Measurements from ENCODE around the gene RIPOR1.
"Not testable (repeated sequence)": the region's sequence is repeated elsewhere in the genome, so short reads cannot be mapped to it uniquely, and the experiment has no call there.

The RIPOR1 gene

GRCh38 chr16:67517661-67518423 lies 10.8 kb upstream of the RIPOR1 start:
- DNase-seq (ENCODE audit: low read depth, low spot score) = no peak

- DNase-seq (ENCODE audit: low read depth, low spot score) = no peak
Observed at GRCh38 chr16:67518676-67519075, 10.0 kb upstream of the RIPOR1 start.

GRCh38 chr16:67519242-67519641 lies 9.4 kb upstream of the RIPOR1 start:
- DNase-seq (ENCODE audit: low read depth, low spot score) = no peak

GRCh38 chr16:67521095-67521804 lies 7.4 kb upstream of the RIPOR1 start:
- peak; percentile 95 for DNase-seq (ENCODE audit: low read depth, low spot score)

- no peak for DNase-seq (ENCODE audit: low read depth, low spot score)
Observed at GRCh38 chr16:67525176-67525860, 3.3 kb upstream of the RIPOR1 start.

- DNase-seq (ENCODE audit: low read depth, low spot score) = no peak
Observed at GRCh38 chr16:67526149-67526791, 2.4 kb upstream of the RIPOR1 start.

- DNase-seq (ENCODE audit: low read depth, low spot score) = no peak
Observed at GRCh38 chr16:67528870-67529581, 397 bp downstream of the RIPOR1 start.

GRCh38 chr16:67529582-67530012 lies 968 bp downstream of the RIPOR1 start:
- no peak for DNase-seq (ENCODE audit: low read depth, low spot score)

GRCh38 chr16:67530013-67530939 lies 1.6 kb downstream of the RIPOR1 start:
- no peak for DNase-seq (ENCODE audit: low read depth, low spot score)

- no peak for DNase-seq (ENCODE audit: low read depth, low spot score)
Observed at GRCh38 chr16:67531247-67531646, 2.6 kb downstream of the RIPOR1 start.

GRCh38 chr16:67533024-67533560 lies 4.5 kb downstream of the RIPOR1 start:
- no peak for DNase-seq (ENCODE audit: low read depth, low spot score)

- not testable (repeated sequence) for DNase-seq (ENCODE audit: low read depth, low spot score)
Observed at GRCh38 chr16:67533987-67534386, 5.4 kb downstream of the RIPOR1 start.

GRCh38 chr16:67534431-67534830 lies 5.8 kb downstream of the RIPOR1 start:
- DNase-seq (ENCODE audit: low read depth, low spot score) = no peak

GRCh38 chr16:67535201-67535600 lies 6.6 kb downstream of the RIPOR1 start:
- no peak for DNase-seq (ENCODE audit: low read depth, low spot score)

GRCh38 chr16:67537270-67537635 lies 8.6 kb downstream of the RIPOR1 start:
- DNase-seq (ENCODE audit: low read depth, low spot score) = no peak

GRCh38 chr16:67537636-67538591 lies 9.3 kb downstream of the RIPOR1 start:
- peak; percentile 23 for DNase-seq (ENCODE audit: low read depth, low spot score)

- no peak for DNase-seq (ENCODE audit: low read depth, low spot score)
Observed at GRCh38 chr16:67538666-67539101, 10.1 kb downstream of the RIPOR1 start.

GRCh38 chr16:67539271-67539670 lies 10.6 kb downstream of the RIPOR1 start:
- no peak for DNase-seq (ENCODE audit: low read depth, low spot score)
